Natural killer cell (primary cell): ENCODE results near the gene TALDO1. TPM values are rescaled to one million over a fixed set of nuclear protein-coding genes. Genes with fewer than 3 reads are reported as not detected.

ENCODE experiments used
- ATAC-seq, 3 donors: fragments of 150-1000 bp in 2 of 3; fragments of 200-7000 bp in 1 of 3; cut with Tn5 transposase; 1 replicate in 1 of 3; 2 replicates in 2 of 3; pipeline ENCODE4 v1.10.0; 2021; ENCODE audit warnings: mild to moderate bottlenecking in 2 of 3, moderate library complexity in 2 of 3
- DNase-seq, 2 donors: peaks; one replicate each; pipeline versions ENCODE4 v3.0.0 to v3.0.0-alpha.2; 2013 to 2021; ENCODE audit warnings: mixed read lengths in 1 of 2
- H3K27ac ChIP-seq: one replicate; pipeline ENCODE4 v1.5.1; 2013; ENCODE audit warnings: mild to moderate bottlenecking, low read length
- H3K27me3 ChIP-seq: one replicate; pipeline ENCODE4 v1.6.1; 2013; ENCODE audit warnings: low read length; ENCODE audit not compliant: control insufficient read depth, insufficient read depth
- H3K36me3 ChIP-seq: one replicate; pipeline ENCODE4 v1.6.1; 2013; ENCODE audit warnings: low read length; ENCODE audit not compliant: control insufficient read depth, insufficient read depth
- H3K4me1 ChIP-seq: one replicate; pipeline ENCODE4 v1.6.1; 2013; ENCODE audit warnings: low read length; ENCODE audit not compliant: control insufficient read depth, insufficient read depth
- H3K4me3 ChIP-seq: one replicate; pipeline ENCODE4 v1.5.1; 2013; ENCODE audit warnings: low read length
- H3K9me3 ChIP-seq: one replicate; pipeline ENCODE4 v1.6.1; 2013; ENCODE audit warnings: low read length; ENCODE audit not compliant: control insufficient read depth, insufficient read depth
- H3K27ac Mint-ChIP-seq, 2 donors: one replicate each; pipeline ENCODE4 v1.8.0; 2022; ENCODE audit warnings: mild to moderate bottlenecking in 2 of 2, mixed read lengths in 2 of 2, moderate library complexity in 1 of 2
- H3K27me3 Mint-ChIP-seq, 2 donors: one replicate each; pipeline ENCODE4 v1.8.0; 2022; ENCODE audit warnings: low read depth in 2 of 2, mixed read lengths in 2 of 2
- H3K36me3 Mint-ChIP-seq: one replicate; pipeline ENCODE4 v1.8.0; 2022; ENCODE audit warnings: mixed read lengths
- H3K4me1 Mint-ChIP-seq, 2 donors: one replicate each; pipeline ENCODE4 v1.8.0; 2022; ENCODE audit warnings: mixed read lengths in 2 of 2
- H3K4me3 Mint-ChIP-seq: one replicate; pipeline ENCODE4 v1.8.0; 2022; ENCODE audit warnings: mild to moderate bottlenecking, moderate library complexity, mixed read lengths
- H3K9me3 Mint-ChIP-seq, 2 donors: one replicate each; pipeline ENCODE4 v1.8.0; 2022; ENCODE audit warnings: mixed read lengths in 2 of 2
- WGBS: methylation state at CpG from one replicate; pipeline ENCODE4 v1.1.7; 2013; ENCODE audit warnings: missing lambda C conversion rate; ENCODE audit not compliant: insufficient coverage; 5-methylcytosine and 5-hydroxymethylcytosine counted together
- intact Hi-C: fragments of 100-400 bp; cut with micrococcal nuclease; formaldehyde crosslinking; loops from one replicate; pipeline ENCODE4 v1.14.2; 2022
- total RNA-seq, 4 donors: library from RNA; stranded (reverse); fragments of 120-200 nt in 1 of 4; gene quantifications; one replicate each; pipeline versions ENCODE4 v1.2.3 to v1.2.4, GENCODE V29; 2013 to 2022
- TF ChIP-seq, protein P1 (sequence below): fragments of 200-600 bp; IDR thresholded peaks from one replicate; pipeline ENCODE4 v1.8.0; 2022; ENCODE audit warnings: antibody characterized with exemption

TALDO1 gene
- total RNA-seq, 3 donors from 2014 or later (not counting 1 experiment from before 2014, with no cell fraction given): 46.1 to 94.8 (median 55.4) TPM

DNA sequence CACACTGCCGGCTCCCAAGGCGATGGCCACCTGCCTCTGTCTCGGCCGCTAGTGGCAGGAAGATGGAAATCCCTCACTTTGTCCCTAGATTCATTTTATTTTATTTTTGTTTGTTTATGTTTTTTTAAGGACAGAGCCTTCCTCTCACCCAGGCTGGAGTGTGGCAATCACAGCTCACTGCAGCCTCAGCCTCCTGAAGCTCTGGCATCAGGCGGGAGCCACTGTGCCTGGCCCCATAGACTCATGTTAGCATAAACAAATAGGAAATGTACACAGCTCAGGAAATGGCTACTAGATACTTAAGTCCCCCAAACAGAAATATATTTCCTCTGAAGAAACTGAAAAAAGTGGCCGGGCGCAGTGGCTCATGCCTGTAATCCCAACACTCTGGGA, 48.2 kb upstream of the TALDO1 start:
- Mint-ChIP-seq H3K9me3 (no peaks in the 10 kb centered on the region), H3K4me3 (no peak overlapping the region), H3K27me3 (no peaks in the 10 kb centered on the region), H3K36me3 (no peaks in the 10 kb centered on the region), H3K4me1 (peaks cover 10 to 26% of the 10 kb centered on the region in 2 donors), H3K27ac (no peak overlapping the region)
- ATAC-seq (no peak), DNase-seq (no peak)
- H3K36me3 ChIP-seq: peaks cover 9% of the 10 kb centered on the region
- H3K9me3 ChIP-seq: no peaks in the 10 kb centered on the region
- no peaks in the 10 kb centered on the region for H3K27me3 ChIP-seq
- TF ChIP-seq, protein P1, sequence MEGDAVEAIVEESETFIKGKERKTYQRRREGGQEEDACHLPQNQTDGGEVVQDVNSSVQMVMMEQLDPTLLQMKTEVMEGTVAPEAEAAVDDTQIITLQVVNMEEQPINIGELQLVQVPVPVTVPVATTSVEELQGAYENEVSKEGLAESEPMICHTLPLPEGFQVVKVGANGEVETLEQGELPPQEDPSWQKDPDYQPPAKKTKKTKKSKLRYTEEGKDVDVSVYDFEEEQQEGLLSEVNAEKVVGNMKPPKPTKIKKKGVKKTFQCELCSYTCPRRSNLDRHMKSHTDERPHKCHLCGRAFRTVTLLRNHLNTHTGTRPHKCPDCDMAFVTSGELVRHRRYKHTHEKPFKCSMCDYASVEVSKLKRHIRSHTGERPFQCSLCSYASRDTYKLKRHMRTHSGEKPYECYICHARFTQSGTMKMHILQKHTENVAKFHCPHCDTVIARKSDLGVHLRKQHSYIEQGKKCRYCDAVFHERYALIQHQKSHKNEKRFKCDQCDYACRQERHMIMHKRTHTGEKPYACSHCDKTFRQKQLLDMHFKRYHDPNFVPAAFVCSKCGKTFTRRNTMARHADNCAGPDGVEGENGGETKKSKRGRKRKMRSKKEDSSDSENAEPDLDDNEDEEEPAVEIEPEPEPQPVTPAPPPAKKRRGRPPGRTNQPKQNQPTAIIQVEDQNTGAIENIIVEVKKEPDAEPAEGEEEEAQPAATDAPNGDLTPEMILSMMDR: no peak
- 98% methylated on average over 5 of the region's 7 CpGs for WGBS
- no peak overlapping the region for H3K27ac ChIP-seq
- intact Hi-C loops: no loop called here
- H3K4me1 ChIP-seq: peaks cover 49% of the 10 kb centered on the region
- H3K4me3 ChIP-seq: no peak overlapping the region

- WGBS: 94% methylated on average over 1 of the region's 1 CpG
- intact Hi-C loops: no loop called here
- Mint-ChIP-seq H3K9me3 (no peaks in the 10 kb centered on the region), H3K27ac (no peak overlapping the region), H3K4me3 (no peak overlapping the region), H3K27me3 (no peaks in the 10 kb centered on the region), H3K4me1 (peaks cover 10 to 26% of the 10 kb centered on the region in 2 donors), H3K36me3 (no peaks in the 10 kb centered on the region)
- TF ChIP-seq, protein P1: no peak
- Histone ChIP-seq H3K36me3 (peaks cover 9% of the 10 kb centered on the region), H3K27me3 (no peaks in the 10 kb centered on the region), H3K4me1 (peaks cover 48% of the 10 kb centered on the region), H3K9me3 (no peaks in the 10 kb centered on the region), H3K27ac (no peak overlapping the region), H3K4me3 (no peak overlapping the region)
- DNase-seq (no peak), ATAC-seq (no peak)
These were observed 47.5 kb upstream of the TALDO1 start for GRCh38 chr11:699753-700152.

DNA sequence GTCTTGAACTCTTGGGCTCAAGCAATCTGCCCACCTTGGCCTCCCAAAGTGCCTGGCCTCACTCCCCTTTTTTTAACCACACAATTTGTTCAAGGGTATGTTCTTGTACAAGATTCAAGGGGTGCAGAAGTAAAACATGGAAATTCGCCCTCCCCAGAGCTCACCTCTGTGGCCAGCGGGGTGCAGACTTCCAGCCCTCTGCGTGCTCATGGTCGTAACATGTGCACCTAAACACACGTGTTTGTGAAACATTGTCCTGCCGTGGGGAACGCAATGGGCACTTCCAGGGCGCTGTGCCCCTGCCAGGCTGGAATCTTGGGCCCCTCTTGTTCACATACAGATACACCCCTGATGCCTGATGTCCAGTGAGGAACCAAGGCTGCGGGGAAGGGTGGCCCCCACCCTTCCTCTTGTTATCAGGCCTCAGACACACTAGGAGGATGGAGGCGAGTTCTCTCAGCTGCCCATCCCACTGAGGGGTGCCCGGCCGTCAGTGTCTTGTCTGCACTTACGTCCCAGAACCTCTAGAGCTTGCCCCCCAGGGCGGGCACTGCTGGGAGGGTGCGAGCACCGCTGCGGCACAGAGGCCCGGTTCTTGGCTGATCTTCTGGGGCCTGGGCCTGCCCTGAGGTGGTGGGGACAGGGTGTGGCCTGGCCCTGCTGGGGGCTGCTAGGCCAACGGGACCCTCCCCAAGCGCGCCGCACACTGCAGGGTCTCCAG, 45.4 kb upstream of the TALDO1 start:
- Histone ChIP-seq H3K27me3 (peaks cover 4% of the 10 kb centered on the region), H3K4me3 (no peak overlapping the region), H3K9me3 (no peaks in the 10 kb centered on the region), H3K36me3 (peaks cover 9% of the 10 kb centered on the region), H3K4me1 (peaks cover 53% of the 10 kb centered on the region), H3K27ac (no peak overlapping the region)
- intact Hi-C loops: no loop called here
- Mint-ChIP-seq H3K36me3 (no peaks in the 10 kb centered on the region), H3K27me3 (no peaks in the 10 kb centered on the region), H3K4me1 (peaks cover 10 to 21% of the 10 kb centered on the region in 2 donors), H3K27ac (no peak overlapping the region), H3K4me3 (no peak overlapping the region), H3K9me3 (no peaks in the 10 kb centered on the region)
- DNase-seq (no peak), ATAC-seq (no peak)
- 96% methylated on average over 22 of the region's 22 CpGs for WGBS
- TF ChIP-seq, protein P1: no peak
